ENCODE results near the gene NUP54.

NUP54 gene

GRCh38 chr4:76148142-76148865 is at the start of gene NUP54:
Gene NUP54 (minus strand): TSS chr4:76148397. CDS start chr4:76148374, 23 bp downstream.
- peak; percentile 93 to 96 for DNase-seq

- no peak for DNase-seq
These were observed 49.0 kb upstream of the NUP54 start for GRCh38 chr4:76197031-76197743.

- no peak for DNase-seq
These were observed 48.2 kb upstream of the NUP54 start for GRCh38 chr4:76196376-76196775.

- no peak for DNase-seq
These were observed 47.1 kb upstream of the NUP54 start for GRCh38 chr4:76195326-76195725.

GRCh38 chr4:76194325-76194724 is 46.1 kb upstream of the NUP54 start:
- no peak for DNase-seq

GRCh38 chr4:76192236-76192635 is 44.0 kb upstream of the NUP54 start:
- no peak for DNase-seq

- no peak for DNase-seq
These were observed 40.4 kb upstream of the NUP54 start for GRCh38 chr4:76188557-76188956.

GRCh38 chr4:76188149-76188548 is 40.0 kb upstream of the NUP54 start:
- DNase-seq: no peak

- no peak for DNase-seq
These were observed 39.0 kb upstream of the NUP54 start for GRCh38 chr4:76187152-76187551.

GRCh38 chr4:76182463-76182862 is 34.3 kb upstream of the NUP54 start:
- DNase-seq: no peak

- DNase-seq: peak; percentile 77 to 81
These were observed 31.5 kb upstream of the NUP54 start for GRCh38 chr4:76179398-76180318.

GRCh38 chr4:76178296-76178695 is 30.1 kb upstream of the NUP54 start:
- no peak for DNase-seq

- DNase-seq: no peak
These were observed 29.5 kb upstream of the NUP54 start for GRCh38 chr4:76177709-76178108.

- DNase-seq: no peak
These were observed 27.1 kb upstream of the NUP54 start for GRCh38 chr4:76175336-76175735.

- DNase-seq: no peak
These were observed 26.0 kb upstream of the NUP54 start for GRCh38 chr4:76174216-76174615.

GRCh38 chr4:76168688-76169087 is 20.5 kb upstream of the NUP54 start:
- DNase-seq: no peak

- no peak for DNase-seq
These were observed 18.3 kb upstream of the NUP54 start for GRCh38 chr4:76166480-76166879.

- no peak for DNase-seq
These were observed 12.2 kb upstream of the NUP54 start for GRCh38 chr4:76160355-76160754.

- no peak for DNase-seq
These were observed 8.4 kb upstream of the NUP54 start for GRCh38 chr4:76156635-76157034.

GRCh38 chr4:76155979-76156378 is 7.8 kb upstream of the NUP54 start:
- no peak for DNase-seq

GRCh38 chr4:76153356-76153755 is 5.2 kb upstream of the NUP54 start:
- DNase-seq: no peak

GRCh38 chr4:76147454-76148141 is 599 bp downstream of the NUP54 start:
- peak; percentile 21 to 51 for DNase-seq

- DNase-seq: no peak
These were observed 3.7 kb downstream of the NUP54 start for GRCh38 chr4:76144546-76144945.

Measured in CD4-positive, alpha-beta T cell treated with Interferon alpha-2 for 1 hour (primary cell).